GM19438 (cell line): Measurements from ENCODE around the gene NEGR1.

Source experiments
- ATAC-seq: cut with Tn5 transposase; IDR thresholded peaks from one replicate; pipeline ENCODE4 v1.9.1; 2021; ENCODE audit warnings: low read depth; ENCODE audit not compliant: unreplicated experiment

NEGR1 gene

GRCh38 chr1:71653952-71654351 lies 628.4 kb downstream of the NEGR1 start:
- no peak for ATAC-seq

GRCh38 chr1:71651214-71651613 lies 631.1 kb downstream of the NEGR1 start:
- ATAC-seq = no peak

- no peak for ATAC-seq
These were observed 632.2 kb downstream of the NEGR1 start for GRCh38 chr1:71650119-71650518.

- ATAC-seq = no peak
These were observed 632.7 kb downstream of the NEGR1 start for GRCh38 chr1:71649608-71650007.

GRCh38 chr1:71647513-71648300 lies 634.6 kb downstream of the NEGR1 start:
- ATAC-seq = no peak

GRCh38 chr1:71645015-71645414 lies 637.3 kb downstream of the NEGR1 start:
- no peak for ATAC-seq

GRCh38 chr1:71641903-71642302 lies 640.4 kb downstream of the NEGR1 start:
- ATAC-seq = no peak

GRCh38 chr1:71640998-71641397 lies 641.3 kb downstream of the NEGR1 start:
- no peak for ATAC-seq

- ATAC-seq = no peak
These were observed 642.2 kb downstream of the NEGR1 start for GRCh38 chr1:71640116-71640515.

GRCh38 chr1:71638081-71638766 lies 644.1 kb downstream of the NEGR1 start:
- ATAC-seq = no peak

- no peak for ATAC-seq
These were observed 646.8 kb downstream of the NEGR1 start for GRCh38 chr1:71635568-71635967.

- no peak for ATAC-seq
These were observed 648.2 kb downstream of the NEGR1 start for GRCh38 chr1:71634159-71634558.

GRCh38 chr1:71630073-71630472 lies 652.3 kb downstream of the NEGR1 start:
- no peak for ATAC-seq

- no peak for ATAC-seq
These were observed 657.3 kb downstream of the NEGR1 start for GRCh38 chr1:71625004-71625403.

GRCh38 chr1:71623888-71624287 lies 658.5 kb downstream of the NEGR1 start:
- no peak for ATAC-seq

- no peak for ATAC-seq
These were observed 660.6 kb downstream of the NEGR1 start for GRCh38 chr1:71621785-71622184.

- no peak for ATAC-seq
These were observed 663.4 kb downstream of the NEGR1 start for GRCh38 chr1:71618766-71619530.

GRCh38 chr1:71618191-71618590 lies 664.1 kb downstream of the NEGR1 start:
- no peak for ATAC-seq

- ATAC-seq = no peak
These were observed 671.9 kb downstream of the NEGR1 start for GRCh38 chr1:71610476-71610875.

- ATAC-seq = no peak
These were observed 679.1 kb downstream of the NEGR1 start for GRCh38 chr1:71603044-71603776.

GRCh38 chr1:71600023-71600422 lies 682.3 kb downstream of the NEGR1 start:
- no peak for ATAC-seq
